Mucosa of stomach (tissue), 1 donor: ENCODE data around the gene MAD1L1.
"Not testable (repeated sequence)": the region's sequence is repeated elsewhere in the genome, so short reads cannot be mapped to it uniquely, and the experiment has no call there.

ENCODE experiments used
- H3K27me3 ChIP-seq: one replicate; pipeline ENCODE4 v1.7.0; 2013; ENCODE audit warnings: mild to moderate bottlenecking, low read length; ENCODE audit not compliant: control insufficient read depth, insufficient read depth
- H3K36me3 ChIP-seq: one replicate; pipeline ENCODE4 v1.7.0; 2013; ENCODE audit warnings: low read length; ENCODE audit not compliant: control insufficient read depth, insufficient read depth
- H3K4me1 ChIP-seq: one replicate; pipeline ENCODE4 v1.7.0; 2013; ENCODE audit warnings: mild to moderate bottlenecking, low read length; ENCODE audit not compliant: control insufficient read depth, insufficient read depth
- H3K4me3 ChIP-seq: one replicate; pipeline ENCODE4 v1.7.0; 2013; ENCODE audit warnings: low read length
- H3K9ac ChIP-seq: one replicate; pipeline ENCODE4 v1.7.0; 2013; ENCODE audit warnings: mild to moderate bottlenecking, low read length, moderate library complexity
- H3K9me3 ChIP-seq: one replicate; pipeline ENCODE4 v1.7.0; 2013; ENCODE audit warnings: mild to moderate bottlenecking, low read length, moderate library complexity; ENCODE audit not compliant: control insufficient read depth
- donor health status: Pancreatic carcinoma.

Gene MAD1L1

DNA sequence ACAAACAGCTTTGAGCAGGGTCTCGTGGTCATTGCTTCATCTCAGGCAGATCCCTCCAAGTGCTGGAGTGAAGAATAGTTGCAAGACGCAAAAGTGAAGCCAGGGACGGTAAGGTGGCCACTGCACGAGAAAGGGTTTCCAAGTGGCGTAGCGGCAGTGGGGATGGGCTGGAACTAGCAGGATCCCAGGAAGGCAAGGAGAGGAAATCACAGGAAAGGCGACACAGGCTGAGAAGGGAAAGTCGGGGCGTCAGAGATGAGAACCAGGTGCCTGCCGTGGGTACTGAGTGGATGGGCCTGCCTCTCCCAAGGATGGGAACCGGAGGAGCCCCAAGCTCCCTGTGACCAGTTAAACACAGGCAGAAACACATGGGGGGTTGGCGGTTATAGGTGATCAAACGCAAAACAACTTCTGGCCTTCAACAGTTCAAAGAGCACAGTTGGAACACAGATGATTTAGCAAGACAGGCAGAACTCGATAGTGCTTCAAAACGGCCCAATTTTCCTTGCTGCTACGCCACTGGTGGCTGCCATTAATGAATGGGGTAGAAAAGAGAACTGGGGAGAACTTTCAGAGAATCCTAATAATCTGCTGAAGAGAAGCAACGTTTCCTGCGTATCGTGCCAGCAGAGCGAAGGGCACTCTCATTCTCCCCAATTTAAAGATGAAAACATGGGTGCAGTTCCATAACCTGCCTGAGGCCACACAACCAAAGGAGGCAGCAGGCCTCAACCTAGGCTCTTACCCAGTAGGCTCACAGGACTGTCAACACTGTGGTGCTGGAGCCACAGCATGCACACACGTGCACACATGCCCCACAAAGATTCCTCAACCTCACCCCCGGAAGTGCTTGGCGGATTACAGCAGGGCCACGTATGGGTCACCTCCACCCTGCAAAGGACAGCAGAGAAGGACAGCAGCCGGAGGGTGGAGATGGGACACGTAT is 61.9 kb downstream of the MAD1L1 start:
- peaks cover 12% of the 10 kb centered on the region for H3K4me1 ChIP-seq
- no peak overlapping the region for H3K4me3 ChIP-seq
- H3K9me3 ChIP-seq = no peaks in the 10 kb centered on the region
- H3K9ac ChIP-seq = no peak overlapping the region
- H3K36me3 ChIP-seq = no peaks in the 10 kb centered on the region
- no peaks in the 10 kb centered on the region for H3K27me3 ChIP-seq

- H3K4me3 ChIP-seq = no peak overlapping the region
- no peaks in the 10 kb centered on the region for H3K27me3 ChIP-seq
- no peaks in the 10 kb centered on the region for H3K36me3 ChIP-seq
- no peak overlapping the region for H3K9ac ChIP-seq
- H3K9me3 ChIP-seq = no peaks in the 10 kb centered on the region
- peaks cover 12% of the 10 kb centered on the region for H3K4me1 ChIP-seq
Observed at GRCh38 chr7:2169923-2170575, 62.7 kb downstream of the MAD1L1 start.

DNA sequence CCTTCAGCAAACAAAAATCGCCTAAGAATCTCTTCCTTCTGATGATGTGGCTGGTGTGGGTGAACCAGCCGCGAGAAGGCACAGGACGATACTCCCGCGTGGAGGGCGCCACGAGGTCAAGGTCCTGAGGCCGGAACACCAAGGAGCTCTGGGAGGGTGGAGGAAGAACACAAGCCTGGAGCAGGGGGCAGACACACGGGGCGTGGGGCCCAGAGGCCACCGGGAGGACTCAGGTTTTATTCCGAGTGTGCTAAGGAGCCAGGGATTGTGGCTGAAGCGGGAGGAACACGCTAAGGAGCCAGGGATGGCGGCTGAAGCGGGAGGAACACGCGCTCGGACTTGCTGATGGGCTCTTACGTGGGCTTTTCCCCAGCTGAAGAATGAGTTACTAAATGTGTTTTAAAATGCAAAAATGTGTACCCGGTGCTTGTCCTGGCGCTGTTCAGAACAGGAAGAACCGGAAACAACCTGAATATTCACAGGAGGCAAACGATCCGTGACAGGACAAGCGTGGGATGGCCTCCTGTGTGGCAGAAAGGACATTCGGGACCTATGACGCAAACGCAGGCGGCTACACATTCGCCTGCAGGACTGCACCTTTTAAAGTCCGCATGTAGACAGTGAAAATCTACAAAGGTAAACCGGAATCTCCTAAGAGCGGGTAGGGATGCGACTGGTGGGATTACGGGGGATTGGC is 64.0 kb downstream of the MAD1L1 start:
- no peaks in the 10 kb centered on the region for H3K9me3 ChIP-seq
- no peak overlapping the region for H3K4me3 ChIP-seq
- H3K27me3 ChIP-seq = no peaks in the 10 kb centered on the region
- no peaks in the 10 kb centered on the region for H3K36me3 ChIP-seq
- H3K4me1 ChIP-seq = peaks cover 12% of the 10 kb centered on the region
- H3K9ac ChIP-seq = no peak overlapping the region

DNA sequence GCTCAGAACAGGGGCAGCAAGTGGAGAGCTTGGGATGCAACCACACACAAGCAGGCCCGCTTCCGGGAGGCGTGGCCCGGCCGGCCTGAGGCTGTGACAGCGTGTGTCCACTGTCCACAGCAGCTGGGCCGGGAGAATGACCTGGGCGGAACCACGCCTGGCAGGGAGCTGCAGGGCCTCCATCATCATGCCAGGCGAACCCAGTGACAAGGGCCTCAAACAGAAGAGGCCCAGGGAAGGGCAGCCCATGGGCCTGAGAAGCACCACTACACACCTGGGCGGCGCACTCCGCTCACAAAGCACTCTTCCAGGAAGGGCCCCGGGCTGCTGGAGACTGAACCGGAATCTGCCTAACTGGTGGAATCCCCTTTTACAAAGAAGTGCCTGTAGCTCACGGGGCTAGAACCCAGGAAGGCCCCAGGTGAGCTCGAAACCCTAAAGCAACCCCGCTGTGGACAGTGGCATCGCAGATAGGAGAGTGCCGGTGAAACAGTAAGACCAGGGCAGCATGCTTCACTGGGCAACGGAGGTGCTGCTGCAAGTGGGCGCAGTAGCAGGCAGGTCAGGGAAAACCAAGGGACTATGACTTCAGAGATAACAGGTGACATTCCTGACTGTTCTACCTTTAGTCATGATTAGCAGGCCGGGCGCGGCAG is 66.0 kb downstream of the MAD1L1 start:
- H3K36me3 ChIP-seq = no peaks in the 10 kb centered on the region
- H3K4me1 ChIP-seq = no peaks in the 10 kb centered on the region
- no peak overlapping the region for H3K4me3 ChIP-seq
- H3K27me3 ChIP-seq = no peaks in the 10 kb centered on the region
- H3K9ac ChIP-seq = no peak overlapping the region
- H3K9me3 ChIP-seq = no peaks in the 10 kb centered on the region

DNA sequence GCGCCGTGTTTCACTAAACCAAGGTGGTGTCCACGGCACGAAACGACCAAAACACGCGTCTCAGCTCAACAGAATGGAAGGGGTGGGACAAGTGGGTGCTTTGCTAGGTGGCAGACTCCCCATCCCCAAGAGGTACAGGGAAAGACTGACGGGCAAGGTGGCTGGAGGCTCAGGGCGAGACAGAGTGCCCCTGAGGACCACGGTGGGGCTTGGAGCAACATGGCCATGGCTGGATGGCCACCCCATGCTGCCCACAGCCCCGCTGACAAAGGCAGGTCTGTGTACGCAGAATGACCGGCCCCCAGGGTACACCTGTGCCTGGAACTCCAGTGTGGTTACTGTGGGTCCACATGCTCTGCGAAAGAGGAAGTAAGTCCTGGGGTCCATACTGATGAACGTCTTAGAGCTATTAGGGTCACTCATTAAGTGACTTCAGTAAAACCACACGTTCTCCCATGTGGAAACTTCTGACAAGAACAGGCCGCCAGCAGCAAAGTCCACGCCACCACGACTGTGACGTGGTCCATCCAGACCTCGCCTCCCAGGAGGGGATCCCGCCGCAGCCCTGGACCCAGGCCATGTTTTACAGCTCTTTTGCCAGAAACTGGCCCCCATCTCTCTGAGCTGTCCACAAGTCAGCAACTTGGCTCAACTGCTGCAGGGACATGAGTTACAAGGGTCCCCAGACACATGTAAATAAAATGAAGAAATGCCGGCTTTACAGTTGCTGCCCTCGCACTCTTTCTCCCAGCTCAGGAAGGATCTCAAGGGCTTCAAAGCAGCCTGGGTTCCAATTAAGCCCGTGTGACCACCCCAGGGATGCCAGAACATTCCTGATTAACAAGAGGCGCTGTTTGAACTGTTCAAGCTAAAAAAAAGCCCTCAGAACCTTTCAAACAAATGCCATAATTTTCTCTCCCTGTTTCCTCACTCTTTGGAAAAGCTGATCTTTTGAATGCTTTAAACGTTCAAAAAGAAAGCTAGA is 66.8 kb downstream of the MAD1L1 start:
- no peak overlapping the region for H3K9ac ChIP-seq
- no peaks in the 10 kb centered on the region for H3K36me3 ChIP-seq
- no peaks in the 10 kb centered on the region for H3K27me3 ChIP-seq
- no peaks in the 10 kb centered on the region for H3K4me1 ChIP-seq
- no peak overlapping the region for H3K4me3 ChIP-seq
- no peaks in the 10 kb centered on the region for H3K9me3 ChIP-seq

DNA sequence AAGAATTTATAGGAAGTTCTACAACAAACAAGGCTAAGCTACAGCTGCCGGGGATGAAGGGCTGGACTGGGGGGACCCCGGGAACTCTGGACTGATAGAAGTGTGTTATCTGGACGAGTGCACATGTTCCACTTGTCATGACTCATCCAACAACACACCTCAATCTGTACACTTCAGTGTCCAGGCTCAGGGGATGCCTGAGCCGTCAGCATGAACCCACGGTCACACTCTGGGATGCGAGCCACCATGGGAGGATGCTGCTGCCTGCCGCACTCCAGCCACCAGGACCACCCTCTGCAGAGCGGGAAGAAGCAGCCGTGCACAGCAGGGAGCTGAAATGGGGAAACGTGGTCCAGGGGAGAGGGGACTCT is 67.5 kb downstream of the MAD1L1 start:
- H3K9ac ChIP-seq = no peak overlapping the region
- H3K4me3 ChIP-seq = no peak overlapping the region
- H3K9me3 ChIP-seq = no peaks in the 10 kb centered on the region
- H3K27me3 ChIP-seq = no peaks in the 10 kb centered on the region
- H3K4me1 ChIP-seq = no peaks in the 10 kb centered on the region
- H3K36me3 ChIP-seq = no peaks in the 10 kb centered on the region

GRCh38 chr7:2164646-2165045 is 68.1 kb downstream of the MAD1L1 start:
- no peak overlapping the region for H3K9ac ChIP-seq
- no peaks in the 10 kb centered on the region for H3K27me3 ChIP-seq
- H3K36me3 ChIP-seq = no peaks in the 10 kb centered on the region
- no peaks in the 10 kb centered on the region for H3K4me1 ChIP-seq
- no peak overlapping the region for H3K4me3 ChIP-seq
- H3K9me3 ChIP-seq = no peaks in the 10 kb centered on the region

GRCh38 chr7:2163600-2164555 is 68.9 kb downstream of the MAD1L1 start:
- Histone ChIP-seq H3K27me3 (no peaks in the 10 kb centered on the region), H3K9me3 (no peaks in the 10 kb centered on the region), H3K4me3 (no peak overlapping the region), H3K4me1 (no peaks in the 10 kb centered on the region), H3K36me3 (no peaks in the 10 kb centered on the region), H3K9ac (no peak overlapping the region)

DNA sequence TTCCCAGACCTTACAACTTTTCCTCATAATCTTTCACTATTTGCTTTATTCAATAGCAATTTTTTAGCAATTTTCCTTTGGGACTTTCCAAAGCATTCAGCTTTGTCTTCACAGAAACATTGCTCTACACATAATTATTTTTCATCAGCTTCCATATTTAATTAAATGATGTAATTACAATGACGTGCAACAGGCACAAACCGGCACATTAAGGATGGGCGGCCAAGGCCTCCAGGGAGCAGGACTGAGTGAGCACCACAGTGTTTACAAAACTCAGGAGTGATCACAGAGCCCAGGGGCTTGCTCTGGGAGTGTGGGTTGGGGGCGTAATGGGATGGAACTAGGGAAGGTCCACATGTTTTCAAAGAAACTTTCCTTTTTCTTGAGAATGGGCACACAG is 69.8 kb downstream of the MAD1L1 start:
- no peak overlapping the region for H3K9ac ChIP-seq
- H3K4me3 ChIP-seq = no peak overlapping the region
- H3K9me3 ChIP-seq = no peaks in the 10 kb centered on the region
- H3K27me3 ChIP-seq = no peaks in the 10 kb centered on the region
- no peaks in the 10 kb centered on the region for H3K36me3 ChIP-seq
- peaks cover 5% of the 10 kb centered on the region for H3K4me1 ChIP-seq

DNA sequence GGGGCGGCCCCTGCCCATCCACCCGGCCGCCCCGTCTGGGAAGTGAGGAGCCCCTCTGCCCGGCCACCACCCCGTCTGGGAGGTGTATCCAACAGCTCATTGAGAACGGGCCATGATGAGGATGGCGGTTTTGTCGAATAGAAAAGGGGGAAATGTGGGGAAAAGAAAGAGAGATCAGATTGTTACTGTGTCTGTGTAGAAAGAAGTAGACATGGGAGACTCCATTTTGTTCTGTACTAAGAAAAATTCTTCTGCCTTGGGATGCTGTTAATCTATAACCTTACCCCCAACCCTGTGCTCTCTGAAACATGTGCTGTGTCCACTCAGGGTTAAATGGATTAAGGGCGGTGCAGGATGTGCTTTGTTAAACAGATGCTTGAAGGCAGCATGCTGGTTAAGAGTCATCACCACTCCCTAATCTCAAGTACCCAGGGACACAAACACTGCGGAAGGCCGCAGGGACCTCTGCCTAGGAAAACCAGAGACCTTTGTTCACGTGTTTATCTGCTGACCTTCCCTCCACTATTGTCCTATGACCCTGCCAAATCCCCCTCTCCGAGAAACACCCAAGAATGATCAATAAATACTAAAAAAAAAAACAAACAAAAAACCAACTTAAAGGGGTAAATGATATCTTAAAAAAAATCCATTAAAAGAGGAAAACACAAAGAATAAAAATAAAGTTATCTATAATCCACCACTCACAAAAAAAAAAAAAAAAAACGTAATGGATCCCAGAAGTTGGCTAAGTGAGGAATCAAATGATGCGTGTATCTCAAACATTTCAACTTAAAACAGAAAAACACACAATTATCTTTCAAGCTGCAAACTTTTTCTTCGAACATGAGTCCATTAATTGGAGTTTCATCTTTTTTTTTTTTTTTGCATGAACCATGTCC is 70.5 kb downstream of the MAD1L1 start:
- H3K4me3 ChIP-seq, H3K27me3 ChIP-seq, H3K9ac ChIP-seq, H3K36me3 ChIP-seq, H3K9me3 ChIP-seq: not testable (repeated sequence)
- H3K4me1 ChIP-seq = peaks cover 12% of the 10 kb centered on the region
